K562 (cell line): Measurements from ENCODE around the gene KCNN3. TPM values are rescaled to one million over a fixed set of nuclear protein-coding genes. Genes with fewer than 3 reads are reported as not detected.

ENCODE experiments used
- ATAC-seq: fragments of 200-7000 bp; cut with Tn5 transposase; 3 replicates; pipeline ENCODE4 v1.9.1; 2020; ENCODE audit warnings: moderate library complexity
- BruUV-seq: library from RNA; stranded (reverse); fragments of 400-500 nt; replicated peaks from 2 replicates; lab custom pipeline; 2021; lab: Mats Ljungman, UMichigan
- CTCF ChIA-PET: fragments of 300-600 bp; formaldehyde crosslinking; extraction: SDS; loops from one replicate; lab custom pipeline; 2021; ENCODE audit warnings: low intra/inter-chr PET ratio; lab: Yijun Ruan, JAX
- POLR2A ChIA-PET: fragments of 300-600, 350-650 bp; sonication (Branson Sonifier 250); formaldehyde crosslinking; extraction: SDS; loops from one replicate; lab custom pipeline; 2021; ENCODE audit warnings: antibody characterized with exemption, inconsistent platforms; lab: Yijun Ruan, JAX
- DNase-seq, 4 experiments: peaks; one replicate each; pipeline versions ENCODE4 v3.0.0 to v3.0.0-alpha.2; 2011 to 2018; ENCODE audit warnings: low spot score in 3 of 4, mixed read lengths in 3 of 4; ENCODE audit errors: extremely low read depth in 1 of 4
- FAIRE-seq: peaks from 2 replicates; lab custom pipeline; 2011; peaks lifted over from hg19 to GRCh38; lab: Jason Lieb, UNC
- H2AFZ ChIP-seq: 2 replicates; pipeline ENCODE4 v1.6.0; 2011; ENCODE audit warnings: low read depth, low read length, control low read depth, inconsistent platforms
- H3K27ac ChIP-seq: fragments of 200-600 bp; 3 replicates; pipeline ENCODE4 v1.8.0; 2011; ENCODE audit warnings: low read depth, mild to moderate bottlenecking, control low read depth, inconsistent platforms, low read length, moderate library complexity, mixed read lengths; ENCODE audit errors: extremely low read depth
- H3K27me3 ChIP-seq, 2 experiments: fragments of 300-600 bp in 1 of 2; 2 replicates in 1 of 2; 3 replicates in 1 of 2; pipeline versions ENCODE4 v1.6.0 to v1.8.0; 2011; ENCODE audit warnings: inconsistent platforms in 2 of 2, low read length in 2 of 2, mild to moderate bottlenecking in 1 of 2, mixed read lengths in 1 of 2, moderate library complexity in 1 of 2; ENCODE audit not compliant: control insufficient read depth in 2 of 2, insufficient read depth in 2 of 2
- H3K36me3 ChIP-seq: fragments of 300-600 bp; 3 replicates; pipeline ENCODE4 v1.8.0; 2011; ENCODE audit warnings: mild to moderate bottlenecking, low read length, inconsistent platforms; ENCODE audit not compliant: control insufficient read depth, insufficient read depth
- H3K4me1 ChIP-seq, 2 experiments: fragments of 200-600 bp in 1 of 2; replicated peaks in 1 of 2; 2 replicates in 1 of 2; 3 replicates in 1 of 2; pipeline versions ENCODE4 v1.5.1 to v1.8.0; 2011; ENCODE audit warnings: inconsistent platforms in 2 of 2, low read length in 2 of 2, mild to moderate bottlenecking in 1 of 2, mixed read lengths in 1 of 2, moderate library complexity in 1 of 2; ENCODE audit not compliant: control insufficient read depth in 2 of 2, insufficient read depth in 2 of 2
- H3K4me2 ChIP-seq: 2 replicates; pipeline ENCODE4 v1.6.1; 2011; ENCODE audit warnings: low read length, control low read depth, inconsistent platforms, mixed read lengths; ENCODE audit not compliant: insufficient read depth
- H3K4me3 ChIP-seq: fragments of 200-600 bp; sonication (generic), shearing (Covaris generic); 2 replicates; pipeline ENCODE4 v1.5.1; 2016; ENCODE audit warnings: control low read depth, inconsistent platforms
- H3K79me2 ChIP-seq: fragments of 200-600 bp; 3 replicates; pipeline ENCODE4 v1.8.0; 2011; ENCODE audit warnings: low read length, inconsistent platforms; ENCODE audit not compliant: control insufficient read depth, insufficient read depth
- H3K9ac ChIP-seq, 2 experiments: 2 replicates each; pipeline versions ENCODE4 v1.6.0 to v1.6.1; 2011; ENCODE audit warnings: low read depth in 2 of 2, low read length in 2 of 2, control low read depth in 1 of 2, inconsistent platforms in 1 of 2, mild to moderate bottlenecking in 1 of 2, mixed read lengths in 1 of 2; ENCODE audit not compliant: insufficient read depth in 1 of 2
- H3K9me1 ChIP-seq: one replicate; pipeline ENCODE4 v1.6.0; 2011; ENCODE audit warnings: inconsistent platforms, mild to moderate bottlenecking, low read length, moderate library complexity; ENCODE audit not compliant: control insufficient read depth, insufficient read depth
- H3K9me3 ChIP-seq: replicated peaks from 2 replicates; pipeline ENCODE4 v1.5.1; 2011; ENCODE audit warnings: low read depth, low read length, inconsistent platforms; ENCODE audit not compliant: control insufficient read depth, insufficient read depth
- H4K20me1 ChIP-seq: replicated peaks from 2 replicates; pipeline ENCODE4 v1.6.1; 2011; ENCODE audit warnings: low read length, inconsistent platforms, mixed read lengths; ENCODE audit not compliant: control insufficient read depth, insufficient read depth
- ELF2 ChIP-seq: fragments of 250-450 bp; sonication (Bioruptor Pico); IDR thresholded peaks from 2 replicates; pipeline ENCODE4 v1.5.0; 2021; ENCODE audit warnings: mild to moderate bottlenecking
- FOXA3 ChIP-seq, 2 experiments: fragments of 450-650 bp in 1 of 2; sonication (generic) in 1 of 2; formaldehyde crosslinking; IDR thresholded peaks in 1 of 2; conservative IDR thresholded peaks in 1 of 2; 2 replicates each; pipeline versions ENCODE4 v1.4.0 to v1.8.0; 2020 to 2022; ENCODE audit warnings: mild to moderate bottlenecking in 2 of 2, missing genetic modification reagents in 1 of 2
- FUS ChIP-seq: fragments of 200-400 bp; formaldehyde crosslinking; optimal IDR thresholded peaks from 2 replicates; pipeline ENCODE3; 2017; ENCODE audit warnings: low read depth, low read length
- HES1 ChIP-seq: fragments of 450-650 bp; IDR thresholded peaks from 2 replicates; pipeline ENCODE4 v1.6.1; 2016; ENCODE audit warnings: low read depth, mild to moderate bottlenecking, moderate library complexity
- HMBOX1 ChIP-seq: sonication (generic); IDR thresholded peaks from 2 replicates; pipeline ENCODE4 v1.6.1; 2016
- KDM5B ChIP-seq: fragments of 200-600 bp; sonication (generic); IDR thresholded peaks from 2 replicates; pipeline ENCODE4 v1.6.1; 2012; ENCODE audit warnings: low read depth, mild to moderate bottlenecking, moderate library complexity, low read length, control low read depth, inconsistent platforms; ENCODE audit not compliant: insufficient replicate concordance
- KLF13 ChIP-seq: fragments of 450-650 bp; IDR thresholded peaks from 2 replicates; pipeline ENCODE4 v1.6.1; 2016; ENCODE audit warnings: missing genetic modification characterization, low read depth, mild to moderate bottlenecking, missing compliant biosample characterization, moderate library complexity, borderline replicate concordance
- LCOR ChIP-seq: sonication (generic); formaldehyde crosslinking; IDR thresholded peaks from 2 replicates; pipeline ENCODE4 v1.8.0; 2022; ENCODE audit warnings: mild to moderate bottlenecking, missing genetic modification reagents
- MLLT1 ChIP-seq, 2 experiments: fragments of 450-650 bp; IDR thresholded peaks; 2 replicates each; pipeline ENCODE4 v1.6.1; 2016
- PHF21A ChIP-seq: fragments of 450-650 bp; IDR thresholded peaks from 2 replicates; pipeline ENCODE4 v1.6.1; 2017; ENCODE audit warnings: low read depth, borderline replicate concordance
- SMAD3 ChIP-seq: fragments of 450-650 bp; formaldehyde crosslinking; conservative IDR thresholded peaks from 2 replicates; pipeline ENCODE4 v1.4.0; 2020; ENCODE audit warnings: mild to moderate bottlenecking
- TEAD2 ChIP-seq: fragments of 450-650 bp; IDR thresholded peaks from 2 replicates; pipeline ENCODE4 v1.6.1; 2016; ENCODE audit warnings: missing genetic modification characterization, control low read depth, missing compliant biosample characterization
- ZNF583 ChIP-seq: fragments of 250-450 bp; sonication (Bioruptor Pico); IDR thresholded peaks from 2 replicates; pipeline ENCODE4 v1.4.0; 2020
- WGBS: fragments of 100-300 bp; shearing (Covaris generic); methylation state at CpG from one replicate; pipeline ENCODE4 v1.1.6; 2016; ENCODE audit warnings: low coverage, mixed read lengths; ENCODE audit not compliant: insufficient coverage; ENCODE audit errors: missing lambda C conversion rate; 5-methylcytosine and 5-hydroxymethylcytosine counted together
- in situ Hi-C: fragments of 300-500 bp; cut with MboI; formaldehyde crosslinking; loops from 4 replicates; pipeline ENCODE4 v1.15.0; 2018; ENCODE audit warnings: inconsistent platforms, mixed read lengths
- intact Hi-C: fragments of 100-400 bp; cut with micrococcal nuclease; formaldehyde crosslinking; loops from 2 replicates; pipeline ENCODE4 v1.14.2; 2022
- polyA plus RNA-seq, 8 experiments: library from polyadenylated mRNA; depleted of rRNA in 4 of 8; stranded (reverse) in 5 of 8; unstranded in 3 of 8; fragments of >200 nt; fragmentation: Nextera tagmentation in 2 of 8; fragmentation: Illumina TruSeq in 1 of 8; extraction: Ambion mirVana in 2 of 8; extraction: Trizol in 1 of 8; gene quantifications; 2 replicates each; pipeline versions ENCODE4 v1.2.1 to v1.2.3, GENCODE V29; 2011 to 2014; ENCODE audit warnings: inconsistent platforms in 1 of 8, missing spikeins in 1 of 8
- total RNA-seq, 7 experiments: library from RNA; depleted of rRNA in 6 of 7; stranded (reverse); fragments of >200 nt in 6 of 7; fragmentation: Illumina TruSeq in 2 of 7; extraction: Trizol in 2 of 7; gene quantifications; 2 replicates each; pipeline versions ENCODE4 v1.2.1 to v1.2.3, GENCODE V29; 2011 to 2021; ENCODE audit warnings: low replicate concordance in 1 of 7

The KCNN3 gene
- total and polyA plus RNA-seq, 9 of the 15 experiments (the other 6 are each of a cell fraction or from before 2014, with no cell fraction given), result 0.02 to 0.03 TPM; not detected in 7

GRCh38 chr1:154769193-154769895 is 100.7 kb downstream of the KCNN3 start (continued):
- TF ChIP-seq TEAD2 (tag), result no peak
- no peak for TF ChIP-seq HMBOX1
- TF ChIP-seq ZNF583 (CRISPR knock-in tag), result no peak

- FAIRE-seq (no peak), ATAC-seq (no peak), DNase-seq (no peak)
- POLR2A ChIA-PET, result interaction anchor here (0.8 to 1.0 kb wide), 2 partner anchors 16 to 41 kb away, joined by 3 read pairs; no protein-coding TSS in a partner anchor
- CTCF ChIA-PET, result no interaction called here
- no peak overlapping the region for H3K9ac ChIP-seq
- no peak for TF ChIP-seq FOXA3 (CRISPR knock-in tag; conservative IDR thresholded peaks at IDR 0.05 in 1 of 2, IDR thresholded peaks at IDR 0.05 in 1 of 2)
- TF ChIP-seq SMAD3 (CRISPR knock-in tag), result no peak
- no peak for TF ChIP-seq KLF13
- TF ChIP-seq LCOR, result no peak
- no peak for TF ChIP-seq HES1
- TF ChIP-seq ELF2 (CRISPR knock-in tag), result no peak
- no peak for TF ChIP-seq FUS
- TF ChIP-seq KDM5B, result no peak
- TF ChIP-seq MLLT1 (IDR thresholded peaks at IDR 0.05), result no peak
- TF ChIP-seq PHF21A, result no peak
- peaks cover 0 to 4% of the 10 kb centered on the region in 2 experiments; a peak in 1 of 5 replicates for H3K4me1 ChIP-seq
- peaks cover 20 to 51% of the 10 kb centered on the region in 2 experiments for H3K27me3 ChIP-seq
- in situ Hi-C loops, result loop anchor here (5.0 kb wide), 1 partner anchor 114 kb away; no protein-coding TSS in a partner anchor
- 2% methylated on average over 8 of the region's 8 CpGs for WGBS
- H4K20me1 ChIP-seq, result no peaks in the 10 kb centered on the region
- intact Hi-C loops, result no loop called here
- BruUV-seq, result no TSS peak
- H3K79me2 ChIP-seq, result no peaks in the 10 kb centered on the region
- H3K27ac ChIP-seq, result no peak overlapping the region
- no peak overlapping the region for H3K4me2 ChIP-seq
- H2AFZ ChIP-seq, result no peak overlapping the region
- H3K9me3 ChIP-seq, result no peaks in the 10 kb centered on the region
- no peaks in the 10 kb centered on the region for H3K9me1 ChIP-seq
- H3K4me3 ChIP-seq, result no peak overlapping the region
- no peaks in the 10 kb centered on the region for H3K36me3 ChIP-seq
Observed at GRCh38 chr1:154768456-154769125, 101.5 kb downstream of the KCNN3 start.
